ENCODE results near the gene LIMK2.

DNA sequence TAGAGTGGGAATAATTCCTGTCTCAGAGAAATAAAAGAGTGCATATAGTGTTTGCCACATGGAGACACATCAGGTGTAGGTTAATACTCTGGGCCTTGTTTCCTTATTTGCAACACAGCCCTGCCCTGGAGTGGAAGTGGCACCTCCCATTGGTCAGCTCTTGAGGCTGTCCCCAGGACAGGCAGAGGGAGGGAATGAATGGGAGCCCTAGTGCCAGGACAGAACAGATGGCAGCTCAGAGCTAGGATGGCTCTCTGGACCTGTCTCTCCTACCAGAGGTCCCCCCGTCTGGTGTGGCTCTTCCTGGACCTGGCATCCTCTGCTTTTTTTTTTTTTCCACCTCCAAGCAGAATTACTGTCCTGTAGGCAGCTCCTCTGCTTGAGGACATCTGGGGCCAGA, 35.6 kb downstream of the LIMK2 start:
- TF ChIP-seq CTCF (IDR thresholded peaks at IDR 0.05) (no peak), POLR2A (IDR thresholded peaks at IDR 0.05) (no peak), EP300 (IDR thresholded peaks at IDR 0.05) (no peak)
